ENCODE measurements around the gene UNC5B. TPM values are rescaled to one million over a fixed set of nuclear protein-coding genes. Genes with fewer than 3 reads are reported as not detected.
A peak's percentile ranks its signal among the peaks of the same experiment; 100 is the strongest.

Gene UNC5B
- total RNA-seq, 1 experiment from 2014 or later = 49.6 TPM

DNA sequence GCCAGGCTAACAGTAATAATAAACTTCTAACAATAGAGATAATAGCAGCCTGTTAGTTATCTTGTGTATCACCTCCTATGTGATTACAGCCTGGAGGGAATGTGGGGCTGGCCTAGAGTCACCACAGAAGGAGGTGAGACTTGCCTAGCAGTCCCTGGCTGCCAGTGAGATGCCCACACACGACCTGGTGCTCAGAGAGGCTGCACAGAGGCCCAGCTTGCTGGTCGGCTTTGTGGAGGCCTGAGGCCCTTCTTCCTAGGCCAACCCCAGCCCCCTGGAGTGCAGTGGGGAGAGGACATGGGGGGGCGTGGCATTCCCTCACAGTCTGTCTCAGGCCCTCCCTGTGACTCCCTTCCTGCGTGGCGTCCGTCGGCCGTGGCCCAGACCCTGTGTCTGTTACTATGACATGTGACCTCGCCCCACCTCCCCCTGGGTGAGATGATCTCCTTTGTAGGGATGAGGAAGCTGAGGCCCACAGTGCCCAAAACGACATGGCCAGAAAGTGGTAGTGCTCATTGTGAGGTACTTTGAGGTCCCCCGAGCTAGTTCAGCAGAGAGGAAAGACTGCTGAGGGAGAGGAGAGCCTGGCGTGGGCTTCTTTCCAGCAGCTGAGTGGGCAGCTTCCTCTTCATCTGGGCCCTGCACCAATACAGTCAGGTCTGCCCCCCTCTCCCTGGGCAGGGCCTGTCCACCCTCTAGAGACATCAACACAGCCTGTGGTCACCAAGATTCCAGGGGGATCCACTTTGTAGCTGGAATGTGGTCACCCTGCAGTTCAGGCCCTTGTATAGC lies 29.7 kb downstream of the UNC5B start (continued):
- no peak for TF ChIP-seq IRF1 (CRISPR knock-in tag; IDR thresholded peaks at IDR 0.05)
- no peak for TF ChIP-seq FOXK1 (CRISPR knock-in tag; IDR thresholded peaks at IDR 0.05)
- no peak for TF ChIP-seq TEAD4 (CRISPR knock-in tag; IDR thresholded peaks at IDR 0.05)
- TF ChIP-seq ZNF138 (CRISPR knock-in tag; conservative IDR thresholded peaks at IDR 0.05) = no peak
- no peak for TF ChIP-seq ZSCAN18 (CRISPR knock-in tag; IDR thresholded peaks at IDR 0.05)
- no peak for TF ChIP-seq RORB (CRISPR knock-in tag; IDR thresholded peaks at IDR 0.05)

DNA sequence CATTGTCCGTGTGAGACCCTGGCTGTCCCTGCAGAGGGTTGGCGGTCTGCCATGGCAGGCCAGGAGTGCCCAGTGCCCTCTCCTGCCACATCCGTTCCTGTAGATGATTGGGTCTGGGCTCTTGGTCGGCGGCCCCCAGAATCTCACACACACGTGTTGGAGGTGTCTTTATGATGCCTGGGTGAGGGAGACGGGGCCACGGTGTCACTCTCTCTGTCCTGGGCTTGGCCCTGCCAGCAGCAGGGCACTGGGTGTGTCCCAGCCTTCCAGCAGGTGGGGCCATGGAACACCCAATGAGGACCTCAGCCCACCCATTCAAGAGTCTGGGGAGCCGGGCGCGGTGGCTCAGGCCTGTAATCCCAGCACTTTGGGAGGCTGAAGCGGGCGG lies 30.2 kb downstream of the UNC5B start:
- ATAC-seq (peak; percentile 80), DNase-seq (ENCODE audit: low spot score) (peak; percentile 46)
- POLR2A ChIA-PET = no interaction called here
- Mint-ChIP-seq H3K36me3 (no peaks in the 10 kb centered on the region), H3K4me3 (no peak overlapping the region), H3K4me1 (peaks cover 35% of the 10 kb centered on the region), H3K9me3 (no peaks in the 10 kb centered on the region), H3K27ac (no peak overlapping the region), H3K27me3 (ENCODE audit: low read depth) (no peaks in the 10 kb centered on the region)
- TF ChIP-seq, protein P1, sequence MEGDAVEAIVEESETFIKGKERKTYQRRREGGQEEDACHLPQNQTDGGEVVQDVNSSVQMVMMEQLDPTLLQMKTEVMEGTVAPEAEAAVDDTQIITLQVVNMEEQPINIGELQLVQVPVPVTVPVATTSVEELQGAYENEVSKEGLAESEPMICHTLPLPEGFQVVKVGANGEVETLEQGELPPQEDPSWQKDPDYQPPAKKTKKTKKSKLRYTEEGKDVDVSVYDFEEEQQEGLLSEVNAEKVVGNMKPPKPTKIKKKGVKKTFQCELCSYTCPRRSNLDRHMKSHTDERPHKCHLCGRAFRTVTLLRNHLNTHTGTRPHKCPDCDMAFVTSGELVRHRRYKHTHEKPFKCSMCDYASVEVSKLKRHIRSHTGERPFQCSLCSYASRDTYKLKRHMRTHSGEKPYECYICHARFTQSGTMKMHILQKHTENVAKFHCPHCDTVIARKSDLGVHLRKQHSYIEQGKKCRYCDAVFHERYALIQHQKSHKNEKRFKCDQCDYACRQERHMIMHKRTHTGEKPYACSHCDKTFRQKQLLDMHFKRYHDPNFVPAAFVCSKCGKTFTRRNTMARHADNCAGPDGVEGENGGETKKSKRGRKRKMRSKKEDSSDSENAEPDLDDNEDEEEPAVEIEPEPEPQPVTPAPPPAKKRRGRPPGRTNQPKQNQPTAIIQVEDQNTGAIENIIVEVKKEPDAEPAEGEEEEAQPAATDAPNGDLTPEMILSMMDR (IDR thresholded peaks at IDR 0.05) = no peak
- no peak for TF ChIP-seq SP1 (CRISPR knock-in tag; conservative IDR thresholded peaks at IDR 0.05)
- TF ChIP-seq, protein P2, sequence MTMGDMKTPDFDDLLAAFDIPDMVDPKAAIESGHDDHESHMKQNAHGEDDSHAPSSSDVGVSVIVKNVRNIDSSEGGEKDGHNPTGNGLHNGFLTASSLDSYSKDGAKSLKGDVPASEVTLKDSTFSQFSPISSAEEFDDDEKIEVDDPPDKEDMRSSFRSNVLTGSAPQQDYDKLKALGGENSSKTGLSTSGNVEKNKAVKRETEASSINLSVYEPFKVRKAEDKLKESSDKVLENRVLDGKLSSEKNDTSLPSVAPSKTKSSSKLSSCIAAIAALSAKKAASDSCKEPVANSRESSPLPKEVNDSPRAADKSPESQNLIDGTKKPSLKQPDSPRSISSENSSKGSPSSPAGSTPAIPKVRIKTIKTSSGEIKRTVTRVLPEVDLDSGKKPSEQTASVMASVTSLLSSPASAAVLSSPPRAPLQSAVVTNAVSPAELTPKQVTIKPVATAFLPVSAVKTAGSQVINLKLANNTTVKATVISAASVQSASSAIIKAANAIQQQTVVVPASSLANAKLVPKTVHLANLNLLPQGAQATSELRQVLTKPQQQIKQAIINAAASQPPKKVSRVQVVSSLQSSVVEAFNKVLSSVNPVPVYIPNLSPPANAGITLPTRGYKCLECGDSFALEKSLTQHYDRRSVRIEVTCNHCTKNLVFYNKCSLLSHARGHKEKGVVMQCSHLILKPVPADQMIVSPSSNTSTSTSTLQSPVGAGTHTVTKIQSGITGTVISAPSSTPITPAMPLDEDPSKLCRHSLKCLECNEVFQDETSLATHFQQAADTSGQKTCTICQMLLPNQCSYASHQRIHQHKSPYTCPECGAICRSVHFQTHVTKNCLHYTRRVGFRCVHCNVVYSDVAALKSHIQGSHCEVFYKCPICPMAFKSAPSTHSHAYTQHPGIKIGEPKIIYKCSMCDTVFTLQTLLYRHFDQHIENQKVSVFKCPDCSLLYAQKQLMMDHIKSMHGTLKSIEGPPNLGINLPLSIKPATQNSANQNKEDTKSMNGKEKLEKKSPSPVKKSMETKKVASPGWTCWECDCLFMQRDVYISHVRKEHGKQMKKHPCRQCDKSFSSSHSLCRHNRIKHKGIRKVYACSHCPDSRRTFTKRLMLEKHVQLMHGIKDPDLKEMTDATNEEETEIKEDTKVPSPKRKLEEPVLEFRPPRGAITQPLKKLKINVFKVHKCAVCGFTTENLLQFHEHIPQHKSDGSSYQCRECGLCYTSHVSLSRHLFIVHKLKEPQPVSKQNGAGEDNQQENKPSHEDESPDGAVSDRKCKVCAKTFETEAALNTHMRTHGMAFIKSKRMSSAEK (CRISPR knock-in tag; IDR thresholded peaks at IDR 0.05; ENCODE audit: borderline replicate concordance) = no peak
- no peak for TF ChIP-seq TCF7 (CRISPR knock-in tag; IDR thresholded peaks at IDR 0.05; ENCODE audit: low read depth)
- CTCF ChIA-PET = interaction anchor here (0.7 to 2.2 kb wide), 3 partner anchors 11 to 13 kb away, joined by 3 to 7 read pairs (median 3); no protein-coding TSS in a partner anchor

DNA sequence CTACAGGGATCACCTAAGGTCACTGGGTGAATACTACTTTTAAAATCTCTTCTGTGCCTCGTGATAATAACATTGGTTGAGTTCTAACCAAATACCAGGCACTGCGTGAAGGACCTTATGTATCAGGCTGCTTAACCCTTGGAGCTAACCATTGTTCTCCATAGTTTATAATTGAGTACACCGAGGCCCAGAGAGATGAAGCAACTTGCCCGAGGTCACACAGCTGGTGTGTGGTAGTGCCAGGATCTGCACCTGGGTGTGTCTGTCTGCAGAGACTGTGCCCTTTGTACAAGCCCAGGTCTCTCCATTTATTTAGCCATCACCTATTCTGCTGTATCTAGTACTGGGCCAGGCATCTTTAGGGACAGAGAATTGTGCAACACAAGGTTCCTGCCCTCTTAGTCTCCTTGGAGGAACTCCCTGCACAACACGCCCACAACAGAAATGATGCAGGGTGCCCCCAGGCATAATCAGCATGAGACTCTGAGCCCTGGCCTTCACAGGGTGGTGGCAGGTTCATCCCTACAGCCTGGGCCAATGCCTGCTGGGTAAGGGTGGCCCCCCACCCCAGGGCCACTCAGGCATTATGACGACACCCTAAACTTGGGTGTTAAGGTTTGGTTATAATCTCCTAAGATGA lies 31.5 kb downstream of the UNC5B start:
- Mint-ChIP-seq H3K4me1 (peaks cover 27% of the 10 kb centered on the region), H3K4me3 (no peak overlapping the region), H3K36me3 (no peaks in the 10 kb centered on the region), H3K9me3 (no peaks in the 10 kb centered on the region), H3K27me3 (ENCODE audit: low read depth) (no peaks in the 10 kb centered on the region), H3K27ac (no peak overlapping the region)
- CTCF ChIA-PET = interaction anchor here (0.9 to 2.3 kb wide), 3 partner anchors 9 to 26 kb away, joined by 3 to 13 read pairs (median 10); no protein-coding TSS in a partner anchor
- POLR2A ChIA-PET = no interaction called here
- ATAC-seq (no peak), DNase-seq (ENCODE audit: low spot score) (no peak)
- no peak for TF ChIP-seq CREB1 (CRISPR knock-in tag; IDR thresholded peaks at IDR 0.05)
- TF ChIP-seq FOXJ3 (CRISPR knock-in tag; IDR thresholded peaks at IDR 0.05; ENCODE audit: borderline replicate concordance) = no peak
- no peak for TF ChIP-seq OVOL2 (CRISPR knock-in tag; IDR thresholded peaks at IDR 0.05; ENCODE audit: borderline replicate concordance)
- TF ChIP-seq TEAD4 (CRISPR knock-in tag; IDR thresholded peaks at IDR 0.05) = no peak
- no peak for TF ChIP-seq STAT6 (CRISPR knock-in tag; conservative IDR thresholded peaks at IDR 0.05; ENCODE audit: low read depth)
- no peak for TF ChIP-seq ZNF671 (CRISPR knock-in tag; IDR thresholded peaks at IDR 0.05)
- TF ChIP-seq ZNF121 (CRISPR knock-in tag; IDR thresholded peaks at IDR 0.05) = no peak
- TF ChIP-seq CBFB (CRISPR knock-in tag; IDR thresholded peaks at IDR 0.05; ENCODE audit: low read depth) = no peak
- TF ChIP-seq NFATC4 (CRISPR knock-in tag; IDR thresholded peaks at IDR 0.05) = no peak
- TF ChIP-seq, protein P3, sequence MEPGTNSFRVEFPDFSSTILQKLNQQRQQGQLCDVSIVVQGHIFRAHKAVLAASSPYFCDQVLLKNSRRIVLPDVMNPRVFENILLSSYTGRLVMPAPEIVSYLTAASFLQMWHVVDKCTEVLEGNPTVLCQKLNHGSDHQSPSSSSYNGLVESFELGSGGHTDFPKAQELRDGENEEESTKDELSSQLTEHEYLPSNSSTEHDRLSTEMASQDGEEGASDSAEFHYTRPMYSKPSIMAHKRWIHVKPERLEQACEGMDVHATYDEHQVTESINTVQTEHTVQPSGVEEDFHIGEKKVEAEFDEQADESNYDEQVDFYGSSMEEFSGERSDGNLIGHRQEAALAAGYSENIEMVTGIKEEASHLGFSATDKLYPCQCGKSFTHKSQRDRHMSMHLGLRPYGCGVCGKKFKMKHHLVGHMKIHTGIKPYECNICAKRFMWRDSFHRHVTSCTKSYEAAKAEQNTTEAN (CRISPR knock-in tag; IDR thresholded peaks at IDR 0.05) = no peak
- TF ChIP-seq EMX1 (CRISPR knock-in tag; IDR thresholded peaks at IDR 0.05) = no peak
- no peak for TF ChIP-seq MYBL2 (CRISPR knock-in tag; IDR thresholded peaks at IDR 0.05)

Data from WTC11 (cell line).